ENCODE results near the gene RBM26.
"Not testable (repeated sequence)": the region's sequence is repeated elsewhere in the genome, so short reads cannot be mapped to it uniquely, and the experiment has no call there.

RBM26 gene

GRCh38 chr13:79382545-79383275 is 23.3 kb downstream of the RBM26 start:
- no peak for DNase-seq

- DNase-seq, result no peak
These were observed 25.1 kb downstream of the RBM26 start for GRCh38 chr13:79380997-79381396.

- DNase-seq, result no peak
These were observed 26.8 kb downstream of the RBM26 start for GRCh38 chr13:79379274-79379673.

GRCh38 chr13:79376843-79377242 is 29.2 kb downstream of the RBM26 start:
- DNase-seq, result no peak

- DNase-seq, result no peak
These were observed 31.5 kb downstream of the RBM26 start for GRCh38 chr13:79374578-79374977.

- DNase-seq, result no peak
These were observed 32.1 kb downstream of the RBM26 start for GRCh38 chr13:79373916-79374315.

- no peak for DNase-seq
These were observed 36.8 kb downstream of the RBM26 start for GRCh38 chr13:79369226-79369625.

GRCh38 chr13:79365981-79366380 is 40.1 kb downstream of the RBM26 start:
- no peak for DNase-seq

- DNase-seq, result no peak
These were observed 44.8 kb downstream of the RBM26 start for GRCh38 chr13:79361299-79361698.

- no peak for DNase-seq
These were observed 46.0 kb downstream of the RBM26 start for GRCh38 chr13:79360095-79360494.

- DNase-seq, result no peak
These were observed 47.0 kb downstream of the RBM26 start for GRCh38 chr13:79359064-79359463.

GRCh38 chr13:79354285-79354684 is 51.8 kb downstream of the RBM26 start:
- DNase-seq, result no peak

GRCh38 chr13:79353693-79354092 is 52.4 kb downstream of the RBM26 start:
- no peak for DNase-seq

- DNase-seq, result no peak
These were observed 53.9 kb downstream of the RBM26 start for GRCh38 chr13:79352107-79352506.

- DNase-seq, result not testable (repeated sequence)
These were observed 56.4 kb downstream of the RBM26 start for GRCh38 chr13:79349608-79350007.

GRCh38 chr13:79349011-79349410 is 57.0 kb downstream of the RBM26 start:
- no peak for DNase-seq

- DNase-seq, result no peak
These were observed 59.6 kb downstream of the RBM26 start for GRCh38 chr13:79346300-79346914.

- DNase-seq, result no peak
These were observed 64.9 kb downstream of the RBM26 start for GRCh38 chr13:79341202-79341601.

- DNase-seq, result no peak
These were observed 65.6 kb downstream of the RBM26 start for GRCh38 chr13:79340490-79340889.

- DNase-seq, result no peak
These were observed 67.7 kb downstream of the RBM26 start for GRCh38 chr13:79338343-79338742.

- DNase-seq, result no peak
These were observed 69.1 kb downstream of the RBM26 start for GRCh38 chr13:79336966-79337365.

- no peak for DNase-seq
These were observed 77.5 kb downstream of the RBM26 start for GRCh38 chr13:79328510-79328909.

- no peak for DNase-seq
These were observed 85.6 kb downstream of the RBM26 start for GRCh38 chr13:79320433-79320832.

GRCh38 chr13:79318664-79319063 is 87.4 kb downstream of the RBM26 start:
- DNase-seq, result no peak

- DNase-seq, result no peak
These were observed 88.2 kb downstream of the RBM26 start for GRCh38 chr13:79317856-79318255.

Measured in stimulated activated CD4-positive, alpha-beta T cell treated with anti-CD3 and anti-CD28 coated beads, Interleukin-4, amount 100 ng/mL, for 1 hour (primary cell).